Measurements from ENCODE around the gene AP1M1.

DNA sequence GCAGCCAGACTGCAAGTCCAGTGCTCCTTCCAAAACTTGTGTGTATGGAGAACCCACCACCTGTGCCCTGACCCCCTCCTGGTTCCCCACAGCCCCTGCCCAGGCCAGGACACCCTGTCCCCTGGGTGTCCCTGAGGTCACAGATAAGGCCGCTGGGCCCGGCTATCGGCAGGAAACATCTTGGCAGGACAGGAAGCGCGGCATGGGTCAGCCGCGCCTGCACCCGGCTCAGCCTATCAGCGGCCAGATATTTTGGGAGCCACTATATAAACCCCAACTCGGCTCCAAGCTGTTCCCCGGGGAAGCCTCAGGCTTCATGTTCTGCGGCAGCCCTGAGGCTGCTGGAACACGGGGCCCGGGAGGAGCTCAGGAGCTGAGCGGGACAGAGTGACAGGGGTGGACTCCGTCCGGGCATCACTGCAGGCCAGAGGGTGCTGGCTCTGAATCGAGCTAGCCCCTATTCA is 60.8 kb downstream of the AP1M1 start:
- TF ChIP-seq, protein P1, sequence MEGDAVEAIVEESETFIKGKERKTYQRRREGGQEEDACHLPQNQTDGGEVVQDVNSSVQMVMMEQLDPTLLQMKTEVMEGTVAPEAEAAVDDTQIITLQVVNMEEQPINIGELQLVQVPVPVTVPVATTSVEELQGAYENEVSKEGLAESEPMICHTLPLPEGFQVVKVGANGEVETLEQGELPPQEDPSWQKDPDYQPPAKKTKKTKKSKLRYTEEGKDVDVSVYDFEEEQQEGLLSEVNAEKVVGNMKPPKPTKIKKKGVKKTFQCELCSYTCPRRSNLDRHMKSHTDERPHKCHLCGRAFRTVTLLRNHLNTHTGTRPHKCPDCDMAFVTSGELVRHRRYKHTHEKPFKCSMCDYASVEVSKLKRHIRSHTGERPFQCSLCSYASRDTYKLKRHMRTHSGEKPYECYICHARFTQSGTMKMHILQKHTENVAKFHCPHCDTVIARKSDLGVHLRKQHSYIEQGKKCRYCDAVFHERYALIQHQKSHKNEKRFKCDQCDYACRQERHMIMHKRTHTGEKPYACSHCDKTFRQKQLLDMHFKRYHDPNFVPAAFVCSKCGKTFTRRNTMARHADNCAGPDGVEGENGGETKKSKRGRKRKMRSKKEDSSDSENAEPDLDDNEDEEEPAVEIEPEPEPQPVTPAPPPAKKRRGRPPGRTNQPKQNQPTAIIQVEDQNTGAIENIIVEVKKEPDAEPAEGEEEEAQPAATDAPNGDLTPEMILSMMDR (IDR thresholded peaks at IDR 0.05) = no peak
- TF ChIP-seq POLR2A (IDR thresholded peaks at IDR 0.05) = peak; percentile 52 to 74

Measured in uterus (tissue), 2 donors.